GM19238 (cell line): ENCODE measurements around the gene GRHL3.

Experiments
- DNase-seq: peaks from one replicate; pipeline ENCODE4 v3.0.0; 2011; ENCODE audit warnings: low spot score; ENCODE audit not compliant: insufficient read length

GRHL3 gene

DNA sequence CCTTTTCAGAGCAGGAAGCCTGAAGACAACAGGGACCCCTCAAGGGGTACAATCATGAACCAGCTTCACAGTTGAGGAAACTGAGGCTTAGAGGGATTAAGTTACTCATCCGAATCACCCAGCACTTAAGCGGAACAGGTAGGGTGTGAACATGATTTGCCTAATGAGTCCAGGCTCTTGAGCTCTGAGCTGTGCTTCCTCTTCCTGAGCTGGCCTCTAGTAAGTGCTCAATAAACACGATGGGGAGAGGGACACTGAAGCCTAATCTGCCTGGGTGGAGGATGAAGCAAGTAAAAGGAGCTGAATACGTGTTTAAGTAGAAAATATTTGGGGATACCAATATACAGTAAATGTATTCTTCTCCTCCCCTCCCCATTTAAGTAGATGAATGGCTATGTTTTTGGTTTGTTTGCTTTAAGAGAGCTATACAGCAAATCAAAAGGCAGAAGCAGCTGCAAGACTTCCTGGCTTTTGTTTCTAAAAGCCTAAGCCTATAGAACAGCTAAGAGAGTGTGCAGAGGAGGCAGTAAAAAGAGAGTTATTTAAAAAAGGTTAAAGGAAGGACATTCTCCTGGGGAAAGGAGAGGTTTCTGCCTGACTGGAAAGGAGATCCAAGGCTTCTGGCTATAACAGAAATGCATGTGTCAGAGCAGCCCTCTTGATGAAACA lies 74.0 kb downstream of the GRHL3 start:
- no peak for DNase-seq

DNA sequence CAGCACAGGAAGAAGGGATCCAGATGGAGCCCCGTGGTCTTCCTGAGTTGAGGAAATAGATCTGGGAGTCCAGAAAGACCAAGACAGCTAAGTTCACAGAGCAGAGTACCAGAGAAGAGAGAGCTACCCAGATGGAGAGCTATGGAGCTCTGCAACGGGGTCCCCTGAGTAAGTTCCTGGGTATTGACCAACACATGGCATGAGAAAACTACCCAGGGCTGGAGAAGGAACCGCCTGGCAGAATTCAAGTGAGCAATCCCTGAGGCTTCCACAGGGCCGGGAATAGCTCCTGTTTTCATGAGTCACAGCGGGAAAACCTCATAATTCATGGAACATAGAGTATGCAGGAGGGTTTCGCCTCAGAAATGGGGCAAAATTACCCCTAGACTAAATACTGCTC lies 74.7 kb downstream of the GRHL3 start:
- no peak for DNase-seq

DNA sequence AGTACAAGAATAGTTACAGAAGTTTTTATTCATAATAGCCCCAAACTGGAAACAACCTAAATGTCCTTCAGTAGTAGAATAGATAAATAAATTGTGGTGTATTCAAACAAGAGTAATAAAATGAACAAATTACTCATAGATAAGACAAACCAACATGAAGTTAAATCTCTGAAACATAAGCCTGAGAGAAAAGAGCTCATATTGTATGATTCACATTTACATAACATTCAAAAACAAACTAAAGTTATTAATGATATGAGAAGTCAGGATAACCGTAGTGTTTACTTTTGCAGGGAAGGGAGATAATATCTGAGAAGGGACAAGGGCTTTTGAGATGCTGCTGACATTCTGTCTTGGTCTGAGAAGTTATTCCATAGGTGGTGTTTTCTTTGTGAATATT lies 80.9 kb downstream of the GRHL3 start:
- DNase-seq: no peak

DNA sequence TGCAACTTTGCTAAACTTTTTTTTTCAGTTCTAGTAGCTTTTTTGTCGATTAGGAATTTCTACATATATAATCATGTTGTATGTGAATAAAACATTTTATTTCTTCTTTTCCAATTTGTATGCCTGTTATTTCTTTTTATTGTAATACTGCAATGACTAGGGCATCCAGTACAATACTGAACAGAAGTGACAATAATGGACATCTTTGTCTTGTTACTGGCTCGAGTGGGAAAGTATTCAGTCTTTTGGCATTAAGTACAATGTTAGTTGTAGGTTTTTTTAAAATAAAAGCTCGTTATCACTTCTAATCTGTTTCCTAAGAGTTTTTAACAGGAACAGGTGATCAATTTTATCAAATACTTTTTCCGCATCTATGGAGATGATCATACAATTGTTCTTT lies 84.6 kb downstream of the GRHL3 start:
- no peak for DNase-seq
